ENCODE results near the gene PSTK. TPM values are rescaled to one million over a fixed set of nuclear protein-coding genes. Genes with fewer than 3 reads are reported as not detected.

PSTK gene
- total and polyA plus RNA-seq, 2 experiments from 2014 or later: 7.5 to 13.5 TPM

DNA sequence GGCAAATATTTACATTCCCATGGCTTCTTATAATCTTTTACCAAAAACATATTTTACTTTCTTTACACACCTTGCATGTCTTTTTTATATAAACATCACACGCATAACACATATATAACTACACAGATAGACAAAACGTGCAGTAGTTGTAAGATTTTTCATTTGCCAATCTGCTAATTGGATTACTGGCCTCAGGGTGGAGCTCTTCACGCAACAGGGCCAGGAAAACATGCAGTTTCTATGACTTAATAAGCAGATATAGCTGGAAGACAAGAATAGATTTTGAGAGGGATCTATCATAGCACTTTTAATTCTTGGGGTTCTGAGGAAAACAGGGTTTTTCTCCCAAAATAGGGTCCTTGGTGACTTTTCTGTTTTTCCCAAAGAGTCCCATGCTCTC, 41.3 kb downstream of the PSTK start:
- DNase-seq (ENCODE audit: low read depth in 1 of 2, low spot score in 1 of 2): peak in 1 of 2 donors; percentile 37
- TF ChIP-seq, protein P1, sequence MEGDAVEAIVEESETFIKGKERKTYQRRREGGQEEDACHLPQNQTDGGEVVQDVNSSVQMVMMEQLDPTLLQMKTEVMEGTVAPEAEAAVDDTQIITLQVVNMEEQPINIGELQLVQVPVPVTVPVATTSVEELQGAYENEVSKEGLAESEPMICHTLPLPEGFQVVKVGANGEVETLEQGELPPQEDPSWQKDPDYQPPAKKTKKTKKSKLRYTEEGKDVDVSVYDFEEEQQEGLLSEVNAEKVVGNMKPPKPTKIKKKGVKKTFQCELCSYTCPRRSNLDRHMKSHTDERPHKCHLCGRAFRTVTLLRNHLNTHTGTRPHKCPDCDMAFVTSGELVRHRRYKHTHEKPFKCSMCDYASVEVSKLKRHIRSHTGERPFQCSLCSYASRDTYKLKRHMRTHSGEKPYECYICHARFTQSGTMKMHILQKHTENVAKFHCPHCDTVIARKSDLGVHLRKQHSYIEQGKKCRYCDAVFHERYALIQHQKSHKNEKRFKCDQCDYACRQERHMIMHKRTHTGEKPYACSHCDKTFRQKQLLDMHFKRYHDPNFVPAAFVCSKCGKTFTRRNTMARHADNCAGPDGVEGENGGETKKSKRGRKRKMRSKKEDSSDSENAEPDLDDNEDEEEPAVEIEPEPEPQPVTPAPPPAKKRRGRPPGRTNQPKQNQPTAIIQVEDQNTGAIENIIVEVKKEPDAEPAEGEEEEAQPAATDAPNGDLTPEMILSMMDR (IDR thresholded peaks at IDR 0.05; ENCODE audit: low read depth, low read length): peak; percentile 52
- H3K36me3 ChIP-seq: no peaks in the 10 kb centered on the region
- H3K9me3 ChIP-seq (ENCODE audit: low read depth): no peaks in the 10 kb centered on the region
- H3K4me3 ChIP-seq: no peak overlapping the region
- no peaks in the 10 kb centered on the region for H3K4me1 ChIP-seq (ENCODE audit: low read depth)
- no peak overlapping the region for H3K27ac ChIP-seq
- H3K27me3 ChIP-seq: no peaks in the 10 kb centered on the region

GRCh38 chr10:123024540-123024939, 44.3 kb downstream of the PSTK start:
- Histone ChIP-seq H3K9me3 (ENCODE audit: low read depth) (no peaks in the 10 kb centered on the region), H3K27ac (no peak overlapping the region), H3K27me3 (no peaks in the 10 kb centered on the region), H3K4me3 (no peak overlapping the region), H3K4me1 (ENCODE audit: low read depth) (no peaks in the 10 kb centered on the region), H3K36me3 (no peaks in the 10 kb centered on the region)
- no peak for DNase-seq (ENCODE audit: low read depth in 1 of 2, low spot score in 1 of 2)
- TF ChIP-seq, protein P1 (IDR thresholded peaks at IDR 0.05; ENCODE audit: low read depth, low read length): no peak

- TF ChIP-seq, protein P1 (IDR thresholded peaks at IDR 0.05; ENCODE audit: low read depth, low read length): no peak
- DNase-seq (ENCODE audit: low read depth in 1 of 2, low spot score in 1 of 2): no peak
- H3K9me3 ChIP-seq (ENCODE audit: low read depth): no peaks in the 10 kb centered on the region
- H3K4me1 ChIP-seq (ENCODE audit: low read depth): no peaks in the 10 kb centered on the region
- H3K27ac ChIP-seq: no peak overlapping the region
- H3K4me3 ChIP-seq: no peak overlapping the region
- no peaks in the 10 kb centered on the region for H3K36me3 ChIP-seq
- no peaks in the 10 kb centered on the region for H3K27me3 ChIP-seq
Observed at GRCh38 chr10:123026302-123026701, 46.1 kb downstream of the PSTK start.

GRCh38 chr10:123027861-123028260, 47.7 kb downstream of the PSTK start:
- TF ChIP-seq, protein P1 (IDR thresholded peaks at IDR 0.05; ENCODE audit: low read depth, low read length): no peak
- Histone ChIP-seq H3K27ac (no peak overlapping the region), H3K4me1 (ENCODE audit: low read depth) (no peaks in the 10 kb centered on the region), H3K4me3 (no peak overlapping the region), H3K36me3 (no peaks in the 10 kb centered on the region), H3K9me3 (ENCODE audit: low read depth) (no peaks in the 10 kb centered on the region), H3K27me3 (no peaks in the 10 kb centered on the region)
- no peak for DNase-seq (ENCODE audit: low read depth in 1 of 2, low spot score in 1 of 2)

- no peaks in the 10 kb centered on the region for H3K9me3 ChIP-seq (ENCODE audit: low read depth)
- DNase-seq (ENCODE audit: low read depth in 1 of 2, low spot score in 1 of 2): no peak
- TF ChIP-seq, protein P1 (IDR thresholded peaks at IDR 0.05; ENCODE audit: low read depth, low read length): no peak
- peaks cover 13% of the 10 kb centered on the region for H3K36me3 ChIP-seq
- H3K27me3 ChIP-seq: no peaks in the 10 kb centered on the region
- no peaks in the 10 kb centered on the region for H3K4me1 ChIP-seq (ENCODE audit: low read depth)
- H3K4me3 ChIP-seq: no peak overlapping the region
- no peak overlapping the region for H3K27ac ChIP-seq
Observed at GRCh38 chr10:123031124-123031523, 50.9 kb downstream of the PSTK start.

- TF ChIP-seq, protein P1 (IDR thresholded peaks at IDR 0.05; ENCODE audit: low read depth, low read length): no peak
Observed at GRCh38 chr10:123034332-123034731, 54.1 kb downstream of the PSTK start.

More at GRCh38 chr10:123034332-123034731, 54.1 kb downstream of the PSTK start:
- H3K9me3 ChIP-seq (ENCODE audit: low read depth): no peaks in the 10 kb centered on the region
- no peaks in the 10 kb centered on the region for H3K27me3 ChIP-seq
- no peak overlapping the region for H3K27ac ChIP-seq
- H3K4me1 ChIP-seq (ENCODE audit: low read depth): no peaks in the 10 kb centered on the region
- no peak overlapping the region for H3K4me3 ChIP-seq
- peaks cover 19% of the 10 kb centered on the region for H3K36me3 ChIP-seq
- no peak for DNase-seq (ENCODE audit: low read depth in 1 of 2, low spot score in 1 of 2)

All from cardiac muscle cell (in vitro differentiated cells and primary cell).